K562 (cell line): ENCODE measurements around the gene TRPC3. TPM values are rescaled to one million over a fixed set of nuclear protein-coding genes. Genes with fewer than 3 reads are reported as not detected.

Experiments used
- ASH1L ChIP-seq: fragments of 450-650 bp; IDR thresholded peaks from 2 replicates; pipeline ENCODE4 v1.6.1; 2018; ENCODE audit warnings: borderline replicate concordance, mild to moderate bottlenecking, low read depth; ENCODE audit not compliant: partially characterized antibody
- E2F5 ChIP-seq: sonication (generic); formaldehyde crosslinking; IDR thresholded peaks from 2 replicates; pipeline ENCODE4 v1.8.0; 2022; ENCODE audit warnings: mild to moderate bottlenecking, missing genetic modification reagents
- ETV5 ChIP-seq: sonication (generic); formaldehyde crosslinking; IDR thresholded peaks from 2 replicates; pipeline ENCODE4 v1.4.0; 2020; ENCODE audit warnings: low read depth, mild to moderate bottlenecking, missing genetic modification reagents
- EWSR1 ChIP-seq: fragments of 450-650 bp; IDR thresholded peaks from 2 replicates; pipeline ENCODE4 v1.6.1; 2018; ENCODE audit warnings: borderline replicate concordance, mild to moderate bottlenecking, low read depth, moderate library complexity; ENCODE audit not compliant: partially characterized antibody
- FOXO4 ChIP-seq: fragments of 450-650 bp; formaldehyde crosslinking; IDR thresholded peaks from 2 replicates; pipeline ENCODE4 v1.4.0; 2020; ENCODE audit warnings: mild to moderate bottlenecking, moderate library complexity
- MTA1 ChIP-seq: fragments of 450-650 bp; IDR thresholded peaks from 2 replicates; pipeline ENCODE4 v1.6.1; 2017; ENCODE audit warnings: borderline replicate concordance
- NRF1 ChIP-seq, 2 experiments: fragments of 450-650 bp; IDR thresholded peaks in 1 of 2; conservative IDR thresholded peaks in 1 of 2; 2 replicates each; pipeline ENCODE4 v1.6.1; 2014; ENCODE audit warnings: mild to moderate bottlenecking in 2 of 2
- POLR2H ChIP-seq: IDR thresholded peaks from 2 replicates; pipeline ENCODE4 v1.6.1; 2016; ENCODE audit warnings: missing genetic modification characterization, low read depth, mild to moderate bottlenecking, control low read depth, missing compliant biosample characterization, moderate library complexity
- REST ChIP-seq, 2 experiments: fragments of 450-650 bp; formaldehyde crosslinking in 1 of 2; IDR thresholded peaks; 2 replicates each; pipeline versions ENCODE4 v1.4.0 to v1.6.1; 2014 to 2020; ENCODE audit warnings: mild to moderate bottlenecking in 2 of 2, borderline replicate concordance in 1 of 2, low read depth in 1 of 2
- SAP30 ChIP-seq: fragments of 200-600 bp; sonication (generic); IDR thresholded peaks from 2 replicates; pipeline ENCODE4 v1.6.1; 2012; ENCODE audit warnings: borderline replicate concordance, low read depth, mild to moderate bottlenecking, moderate library complexity, low read length, control low read depth, inconsistent platforms; ENCODE audit not compliant: insufficient read depth, poor library complexity, severe bottlenecking
- SMC3 ChIP-seq: conservative IDR thresholded peaks from 2 replicates; pipeline ENCODE4 v1.6.1; 2011; ENCODE audit warnings: low read depth, low read length, improper control_type of control experiment; ENCODE audit not compliant: insufficient read depth
- ZNF224 ChIP-seq: sonication (generic); formaldehyde crosslinking; IDR thresholded peaks from 2 replicates; pipeline ENCODE4 v1.8.0; 2022; ENCODE audit warnings: mild to moderate bottlenecking, missing genetic modification reagents
- ZNF253 ChIP-seq: fragments of 250-450 bp; sonication (Bioruptor Pico); conservative IDR thresholded peaks from 2 replicates; pipeline ENCODE4 v1.6.1; 2021; ENCODE audit warnings: mild to moderate bottlenecking
- ZNF696 ChIP-seq: fragments of 250-450 bp; sonication (Bioruptor Pico); conservative IDR thresholded peaks from 2 replicates; pipeline ENCODE4 v1.4.0; 2020; ENCODE audit warnings: mild to moderate bottlenecking, moderate library complexity
- ZNF764 ChIP-seq: fragments of 250-450 bp; sonication (Bioruptor Pico); IDR thresholded peaks from 2 replicates; pipeline ENCODE4 v1.4.0; 2020; ENCODE audit warnings: low read depth, mild to moderate bottlenecking, moderate library complexity
- polyA plus RNA-seq, 8 experiments: library from polyadenylated mRNA; depleted of rRNA in 4 of 8; stranded (reverse) in 5 of 8; unstranded in 3 of 8; fragments of >200 nt; fragmentation: Nextera tagmentation in 2 of 8; fragmentation: Illumina TruSeq in 1 of 8; extraction: Ambion mirVana in 2 of 8; extraction: Trizol in 1 of 8; gene quantifications; 2 replicates each; pipeline versions ENCODE4 v1.2.1 to v1.2.3, GENCODE V29; 2011 to 2014; ENCODE audit warnings: inconsistent platforms in 1 of 8, missing spikeins in 1 of 8
- total RNA-seq, 7 experiments: library from RNA; depleted of rRNA in 6 of 7; stranded (reverse); fragments of >200 nt in 6 of 7; fragmentation: Illumina TruSeq in 2 of 7; extraction: Trizol in 2 of 7; gene quantifications; 2 replicates each; pipeline versions ENCODE4 v1.2.1 to v1.2.3, GENCODE V29; 2011 to 2021; ENCODE audit warnings: low replicate concordance in 1 of 7

TRPC3 gene
- total and polyA plus RNA-seq, 9 of the 15 experiments (the other 6 are each of a cell fraction or from before 2014, with no cell fraction given): 0.01 to 0.27 (median 0.11) TPM

GRCh38 chr4:121869841-121870822 lies 81.7 kb downstream of the TRPC3 start, which contains the start of gene BBS7 (continued):
- no peak; the same call in 1 of the 2 replicates for TF ChIP-seq REST (IDR thresholded peaks at IDR 0.05; ENCODE audit: borderline replicate concordance)
- TF ChIP-seq REST (CRISPR knock-in tag; IDR thresholded peaks at IDR 0.05; ENCODE audit: low read depth): peak; percentile 19; the same call in 1 of the 2 replicates
- no peak for TF ChIP-seq ZNF696 (CRISPR knock-in tag)
- no peak for TF ChIP-seq ETV5
- no peak for TF ChIP-seq E2F5 (CRISPR knock-in tag)
- no peak for TF ChIP-seq ASH1L
- TF ChIP-seq FOXO4: no peak
- TF ChIP-seq EWSR1: no peak
- TF ChIP-seq POLR2H (tag): no peak
- no peak for TF ChIP-seq SAP30
- TF ChIP-seq SMC3: 0 out of 2 replicates have a peak, but pooled peaks have one; percentile 2
- peak; percentile 69 to 72 for TF ChIP-seq NRF1 (conservative IDR thresholded peaks at IDR 0.05 in 1 of 2, IDR thresholded peaks at IDR 0.05 in 1 of 2)
- TF ChIP-seq MTA1: no peak; the same call in 1 of the 2 replicates
- TF ChIP-seq ZNF253 (CRISPR knock-in tag): no peak
- TF ChIP-seq ZNF764: no peak
- no peak for TF ChIP-seq ZNF224 (CRISPR knock-in tag)
